GM19438 (cell line): ENCODE data around the gene PIN1.

Experiments used
- ATAC-seq: cut with Tn5 transposase; IDR thresholded peaks from one replicate; pipeline ENCODE4 v1.9.1; 2021; ENCODE audit warnings: low read depth; ENCODE audit not compliant: unreplicated experiment

The PIN1 gene

DNA sequence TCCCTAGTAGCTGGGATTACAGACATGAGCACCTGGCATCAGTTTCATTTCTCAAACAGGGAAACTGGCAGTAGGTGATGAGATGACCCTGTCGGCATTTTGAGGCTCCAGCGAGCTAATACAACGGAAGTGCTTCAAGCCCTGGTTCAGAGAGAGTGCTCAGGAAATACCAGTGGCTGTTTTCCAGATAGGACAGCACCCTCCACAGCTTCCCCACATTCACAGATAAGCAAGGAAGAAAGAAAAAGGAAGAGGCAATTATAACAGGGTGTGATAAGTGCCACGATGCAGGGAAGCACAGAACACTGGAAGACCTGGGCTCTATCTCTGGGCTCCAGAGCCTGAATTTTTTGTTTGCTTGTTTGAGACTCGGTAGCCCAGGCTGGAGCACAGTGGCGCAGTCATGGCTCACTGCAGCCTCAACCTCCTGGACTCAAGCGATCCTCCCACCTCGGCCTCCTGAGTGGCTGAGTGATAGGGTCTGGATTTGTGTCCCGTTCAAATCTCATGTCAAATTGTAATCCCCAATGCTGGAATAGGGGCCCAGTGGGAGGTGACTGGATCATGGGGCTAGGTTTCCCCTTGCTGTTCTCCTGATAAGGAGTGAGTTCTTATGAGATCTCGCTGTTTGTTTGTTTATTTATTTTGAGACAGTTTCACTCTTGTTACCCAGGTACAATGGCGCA, 43.5 kb downstream of the PIN1 start:
- no peak for ATAC-seq

DNA sequence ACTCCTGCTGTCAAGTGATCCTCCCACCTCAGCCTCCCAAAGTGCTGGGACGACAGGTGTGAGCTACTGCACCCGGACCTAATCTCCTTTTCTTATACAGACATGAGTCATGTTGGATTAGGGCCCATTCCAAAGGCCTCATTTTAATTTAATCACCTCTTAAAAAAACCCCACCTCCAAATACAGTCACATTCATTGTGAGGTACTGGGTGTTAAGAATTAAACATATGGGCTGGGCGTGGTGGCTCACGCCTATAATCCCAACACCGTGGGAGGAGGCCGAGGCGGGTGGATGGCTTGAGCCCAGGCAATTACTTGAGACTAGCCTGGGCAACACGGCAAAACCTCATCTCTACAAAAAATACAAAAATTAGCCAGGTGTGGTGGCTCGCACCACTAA, 46.6 kb downstream of the PIN1 start:
- ATAC-seq, result no peak

DNA sequence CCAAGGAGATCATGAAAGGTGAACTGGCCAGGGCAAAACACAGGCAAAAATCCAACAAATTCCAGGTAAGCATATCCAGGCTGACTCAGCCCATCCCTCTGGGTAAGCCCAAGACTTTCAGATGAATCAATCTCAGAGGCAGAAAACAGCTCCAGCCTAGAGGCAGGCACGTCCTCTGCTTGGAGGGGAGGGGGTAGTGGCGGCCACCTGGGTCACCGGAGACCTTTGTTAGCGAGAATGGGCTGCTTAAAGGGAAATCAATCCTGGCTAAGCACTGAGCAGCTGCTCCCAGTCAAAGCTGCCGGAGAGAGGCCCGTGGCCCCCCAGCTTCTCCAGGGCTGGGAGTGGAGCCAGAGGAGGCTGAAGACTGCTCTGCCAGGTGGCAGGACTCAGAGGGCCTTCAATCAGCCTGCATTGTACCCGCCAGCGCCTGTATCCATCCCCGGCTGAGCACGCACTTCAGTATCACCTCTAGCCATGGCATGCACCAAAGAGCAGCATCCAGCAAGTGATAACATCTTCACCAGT, 48.2 kb downstream of the PIN1 start:
- no peak for ATAC-seq

DNA sequence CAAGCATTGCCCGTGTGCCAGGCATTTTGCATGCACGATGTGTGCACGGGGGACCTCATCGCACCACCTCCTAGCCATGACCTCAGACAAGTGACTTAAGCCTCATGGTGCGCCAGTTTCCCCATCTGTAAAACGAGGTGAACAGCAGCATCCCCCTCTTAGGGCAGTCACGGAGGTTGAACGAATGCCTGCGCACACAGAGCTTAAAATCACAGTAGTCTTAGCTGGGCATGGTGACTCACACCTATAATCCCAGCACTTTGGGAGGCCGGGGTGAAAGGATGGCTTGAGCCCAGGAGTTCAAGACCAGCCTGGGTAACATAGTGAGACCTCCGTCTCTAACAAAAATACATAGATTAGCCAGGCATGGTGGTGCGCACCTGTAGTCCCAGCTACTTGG, 48.6 kb downstream of the PIN1 start:
- no peak for ATAC-seq

DNA sequence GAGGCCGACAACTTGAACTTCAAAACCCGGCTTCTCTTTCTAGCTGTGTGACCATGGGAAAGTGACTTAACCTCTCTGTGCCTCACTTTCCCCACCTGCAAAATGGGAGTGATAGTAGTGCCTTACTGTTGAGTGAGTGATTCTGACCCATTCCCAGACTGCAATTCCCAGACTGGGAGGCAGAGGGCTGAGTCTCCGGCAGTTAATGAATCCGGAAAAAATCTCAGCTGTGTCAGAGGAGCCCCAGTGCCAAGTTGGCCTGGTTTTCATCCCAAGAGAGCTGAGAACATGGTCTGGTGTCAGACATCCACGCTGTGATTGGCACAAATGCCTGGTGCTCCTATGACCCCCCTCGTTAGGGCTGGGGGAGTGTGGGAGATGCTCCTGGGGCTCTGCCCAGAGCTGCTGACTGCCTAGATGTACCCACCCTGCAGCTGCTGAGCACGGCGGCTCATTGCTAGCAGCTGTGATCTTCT, 50.0 kb downstream of the PIN1 start:
- ATAC-seq, result no peak

DNA sequence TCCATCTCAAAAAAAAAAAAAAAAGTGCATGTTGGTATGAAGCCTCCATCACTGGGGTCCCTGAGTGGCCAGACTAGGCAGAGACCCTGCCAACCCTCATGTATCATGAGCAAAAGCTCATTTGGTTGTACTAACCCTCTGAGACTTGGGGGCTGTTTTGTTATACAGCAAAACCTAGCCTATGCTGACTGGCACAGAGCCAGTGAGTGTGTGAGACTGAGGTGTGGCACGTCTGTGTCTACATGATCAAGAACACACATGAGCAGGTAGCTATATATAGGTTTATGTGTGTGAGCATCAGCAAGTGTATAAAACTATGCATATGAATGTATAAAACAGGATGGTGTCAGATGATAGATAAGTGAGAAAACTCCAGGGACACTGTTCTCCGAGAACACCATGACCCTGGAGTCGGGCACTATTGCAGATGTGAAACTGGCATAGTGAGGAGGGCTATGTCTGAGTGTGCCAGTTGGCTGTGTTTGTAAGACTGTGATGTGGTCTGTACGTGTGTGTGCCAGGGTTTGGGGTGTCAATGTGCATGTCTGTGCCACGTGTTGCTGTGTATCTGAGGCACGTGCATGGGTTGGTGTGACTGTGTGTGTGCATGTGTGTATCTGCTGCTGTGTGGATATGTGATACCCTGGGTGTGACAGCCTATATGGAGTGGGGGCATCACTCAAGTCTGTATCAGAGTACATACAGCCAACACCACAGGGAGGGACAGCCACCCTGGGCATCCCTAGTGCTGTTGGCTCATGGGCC, 56.7 kb downstream of the PIN1 start:
- no peak for ATAC-seq
